Stimulated activated naive CD8-positive, alpha-beta T cell treated with anti-CD3 and anti-CD28 coated beads, Interleukin-15, amount 100 ng/mL, for 72 hours (primary cell): ENCODE results near the gene CADM2.

Experiments used
- ATAC-seq: fragments of 150-1000 bp; cut with Tn5 transposase; 2 replicates; pipeline ENCODE4 v1.10.0; 2021; ENCODE audit warnings: mild to moderate bottlenecking, moderate library complexity
- DNase-seq, 2 donors: peaks; one replicate each; pipeline ENCODE4 v3.0.0; 2021 to 2022
- H3K27ac Mint-ChIP-seq, 2 donors: one replicate each; pipeline ENCODE4 v1.8.0; 2022; ENCODE audit warnings: mild to moderate bottlenecking in 2 of 2, mixed read lengths in 2 of 2, moderate library complexity in 2 of 2
- H3K27me3 Mint-ChIP-seq: one replicate; pipeline ENCODE4 v1.8.0; 2022; ENCODE audit warnings: mixed read lengths
- H3K4me1 Mint-ChIP-seq: one replicate; pipeline ENCODE4 v1.8.0; 2022; ENCODE audit warnings: mild to moderate bottlenecking, mixed read lengths
- H3K4me3 Mint-ChIP-seq, 2 donors: one replicate each; pipeline ENCODE4 v1.8.0; 2022; ENCODE audit warnings: mild to moderate bottlenecking in 2 of 2, mixed read lengths in 2 of 2, moderate library complexity in 1 of 2
- H3K9me3 Mint-ChIP-seq, 2 donors: one replicate each; pipeline ENCODE4 v1.8.0; 2022; ENCODE audit warnings: mixed read lengths in 2 of 2

CADM2 gene

GRCh38 chr3:84968701-84969235, 10.0 kb downstream of the CADM2 start:
- Mint-ChIP-seq H3K4me1 (no peaks in the 10 kb centered on the region), H3K9me3 (no peaks in the 10 kb centered on the region), H3K27me3 (no peaks in the 10 kb centered on the region), H3K4me3 (no peak overlapping the region), H3K27ac (no peak overlapping the region)
- DNase-seq (no peak), ATAC-seq (no peak)

DNA sequence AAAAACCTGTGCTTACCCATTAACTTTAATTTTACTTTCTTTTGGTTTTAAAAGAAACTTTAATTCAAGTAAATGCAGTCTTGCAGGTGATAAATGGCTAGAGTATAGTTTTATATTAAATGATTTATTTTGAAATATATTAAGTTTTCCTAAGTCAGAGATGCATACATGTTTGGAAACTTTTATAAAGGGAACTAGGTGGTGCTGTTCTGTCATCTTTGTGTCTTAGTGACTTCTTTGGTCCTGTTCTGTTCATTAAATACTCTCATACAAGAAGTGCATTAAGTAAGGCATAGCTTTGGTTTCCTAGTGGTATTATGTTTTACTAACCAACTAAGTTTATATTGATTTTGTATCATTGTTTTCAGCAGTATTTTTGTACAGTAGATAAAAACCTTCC, 15.6 kb downstream of the CADM2 start:
- no peak overlapping the region for H3K4me3 Mint-ChIP-seq
- H3K27me3 Mint-ChIP-seq, result no peaks in the 10 kb centered on the region
- no peak overlapping the region for H3K27ac Mint-ChIP-seq
- no peaks in the 10 kb centered on the region for H3K9me3 Mint-ChIP-seq
- H3K4me1 Mint-ChIP-seq, result no peaks in the 10 kb centered on the region
- no peak for ATAC-seq
- DNase-seq, result no peak

- ATAC-seq (no peak), DNase-seq (no peak)
- no peaks in the 10 kb centered on the region for H3K27me3 Mint-ChIP-seq
- H3K4me3 Mint-ChIP-seq, result no peak overlapping the region
- H3K4me1 Mint-ChIP-seq, result no peaks in the 10 kb centered on the region
- no peak overlapping the region for H3K27ac Mint-ChIP-seq
- H3K9me3 Mint-ChIP-seq, result no peaks in the 10 kb centered on the region
These were observed 18.2 kb downstream of the CADM2 start for GRCh38 chr3:84977021-84977420.

DNA sequence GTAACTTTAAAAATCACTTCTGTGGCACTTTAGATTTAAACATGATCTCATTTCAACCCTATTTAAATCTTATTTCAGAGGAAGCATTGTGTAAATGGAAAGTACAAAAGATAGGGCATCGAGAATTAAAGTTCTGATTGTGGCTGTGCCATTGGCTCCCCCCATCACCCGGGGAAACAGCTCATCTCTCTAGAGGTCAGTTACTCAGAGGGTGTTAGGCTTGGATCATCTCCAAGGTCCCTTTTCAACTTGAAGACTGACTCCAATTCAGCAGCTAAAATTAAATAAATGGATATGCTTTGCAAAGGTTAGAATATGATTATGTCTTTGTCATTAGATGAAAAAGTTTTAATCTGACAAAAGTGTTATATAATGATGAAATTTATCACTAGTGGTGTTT, 20.1 kb downstream of the CADM2 start:
- Mint-ChIP-seq H3K4me3 (no peak overlapping the region), H3K27me3 (no peaks in the 10 kb centered on the region), H3K9me3 (no peaks in the 10 kb centered on the region), H3K4me1 (no peaks in the 10 kb centered on the region), H3K27ac (no peak overlapping the region)
- DNase-seq (no peak), ATAC-seq (no peak)

- Mint-ChIP-seq H3K4me3 (no peak overlapping the region), H3K27me3 (no peaks in the 10 kb centered on the region), H3K9me3 (no peaks in the 10 kb centered on the region), H3K4me1 (no peaks in the 10 kb centered on the region), H3K27ac (no peak overlapping the region)
- DNase-seq, result no peak
- ATAC-seq, result no peak
These were observed 21.2 kb downstream of the CADM2 start for GRCh38 chr3:84980011-84980410.

DNA sequence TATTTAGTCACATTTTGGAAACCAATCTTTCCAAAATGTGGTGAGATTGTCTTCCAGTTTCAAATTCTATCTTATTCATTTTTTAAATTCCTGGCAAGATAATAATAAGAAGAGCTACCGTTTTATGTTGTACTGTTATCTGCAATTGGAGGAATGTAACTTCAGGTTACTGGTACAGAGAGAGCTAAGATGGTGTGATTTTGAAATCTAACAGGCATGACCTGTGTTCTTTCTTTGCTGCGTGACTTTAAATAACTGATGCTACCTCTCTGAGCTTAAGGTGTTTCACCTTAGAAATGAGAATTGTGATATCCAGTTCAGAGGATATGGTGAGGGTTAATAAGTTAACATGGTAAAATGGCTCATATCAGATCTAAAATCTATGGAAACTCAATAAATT, 21.7 kb downstream of the CADM2 start:
- Mint-ChIP-seq H3K4me1 (no peaks in the 10 kb centered on the region), H3K27ac (no peak overlapping the region), H3K4me3 (no peak overlapping the region), H3K27me3 (no peaks in the 10 kb centered on the region), H3K9me3 (no peaks in the 10 kb centered on the region)
- DNase-seq (no peak), ATAC-seq (no peak)

- no peak for ATAC-seq
- no peak for DNase-seq
- H3K4me3 Mint-ChIP-seq, result no peak overlapping the region
- no peak overlapping the region for H3K27ac Mint-ChIP-seq
- H3K9me3 Mint-ChIP-seq, result no peaks in the 10 kb centered on the region
- no peaks in the 10 kb centered on the region for H3K4me1 Mint-ChIP-seq
- H3K27me3 Mint-ChIP-seq, result no peaks in the 10 kb centered on the region
These were observed 24.7 kb downstream of the CADM2 start for GRCh38 chr3:84983490-84983889.

DNA sequence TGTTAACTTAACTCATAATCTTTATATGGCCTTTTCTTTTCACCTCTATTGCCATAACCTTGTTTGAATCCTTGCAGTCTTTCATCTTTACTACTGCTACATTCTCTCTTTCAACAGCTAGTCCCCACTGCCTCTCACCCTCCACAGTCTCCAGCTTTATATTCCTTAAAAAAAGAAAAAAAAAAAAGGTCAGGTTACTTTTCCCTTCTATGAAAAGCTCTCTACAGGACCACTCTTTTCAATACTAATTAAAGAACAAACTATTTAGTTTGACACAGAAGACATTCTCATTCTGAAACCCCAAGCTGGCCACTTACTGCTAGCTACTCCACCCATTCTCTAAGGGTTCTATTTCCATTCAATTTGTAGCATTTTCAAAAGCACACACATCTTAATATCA, 25.6 kb downstream of the CADM2 start:
- no peak for DNase-seq
- no peaks in the 10 kb centered on the region for H3K9me3 Mint-ChIP-seq
- ATAC-seq, result no peak
- no peaks in the 10 kb centered on the region for H3K27me3 Mint-ChIP-seq
- H3K4me3 Mint-ChIP-seq, result no peak overlapping the region
- H3K4me1 Mint-ChIP-seq, result no peaks in the 10 kb centered on the region
- H3K27ac Mint-ChIP-seq, result no peak overlapping the region

DNA sequence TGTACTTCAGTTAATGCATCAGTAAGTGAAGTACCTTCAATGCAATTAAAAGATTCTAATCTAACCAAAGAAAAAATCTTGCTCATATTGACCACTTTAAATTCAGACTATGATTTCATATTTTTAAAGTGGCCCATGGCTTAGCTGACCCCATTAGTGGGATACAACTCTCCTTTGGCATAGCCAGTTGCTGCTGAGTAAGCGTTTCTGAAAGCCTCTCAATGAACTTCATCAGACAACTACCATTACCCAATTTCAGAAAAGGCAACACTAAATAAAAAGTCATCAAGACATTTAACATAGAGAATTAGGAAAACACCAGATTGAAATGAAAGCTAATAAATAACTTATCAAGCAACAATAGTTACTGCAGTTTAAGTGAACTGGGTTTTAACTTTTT, 27.0 kb downstream of the CADM2 start:
- DNase-seq (no peak), ATAC-seq (no peak)
- H3K4me1 Mint-ChIP-seq, result no peaks in the 10 kb centered on the region
- H3K27me3 Mint-ChIP-seq, result no peaks in the 10 kb centered on the region
- H3K4me3 Mint-ChIP-seq, result no peak overlapping the region
- H3K27ac Mint-ChIP-seq, result no peak overlapping the region
- H3K9me3 Mint-ChIP-seq, result no peaks in the 10 kb centered on the region

- ATAC-seq, result no peak
- no peak overlapping the region for H3K4me3 Mint-ChIP-seq
- no peaks in the 10 kb centered on the region for H3K27me3 Mint-ChIP-seq
- H3K9me3 Mint-ChIP-seq, result peaks cover 0 to 5% of the 10 kb centered on the region in 2 donors
- H3K27ac Mint-ChIP-seq, result no peak overlapping the region
- no peaks in the 10 kb centered on the region for H3K4me1 Mint-ChIP-seq
- no peak for DNase-seq
These were observed 29.1 kb downstream of the CADM2 start for GRCh38 chr3:84987706-84988504.

GRCh38 chr3:84989102-84989501, 30.3 kb downstream of the CADM2 start:
- Mint-ChIP-seq H3K4me3 (no peak overlapping the region), H3K4me1 (no peaks in the 10 kb centered on the region), H3K27me3 (no peaks in the 10 kb centered on the region), H3K9me3 (peaks cover 0 to 5% of the 10 kb centered on the region in 2 donors), H3K27ac (no peak overlapping the region)
- ATAC-seq (no peak), DNase-seq (no peak)

- ATAC-seq (no peak), DNase-seq (no peak)
- Mint-ChIP-seq H3K4me3 (no peak overlapping the region), H3K4me1 (no peaks in the 10 kb centered on the region), H3K9me3 (peaks cover 0 to 5% of the 10 kb centered on the region in 2 donors), H3K27ac (no peak overlapping the region), H3K27me3 (no peaks in the 10 kb centered on the region)
These were observed 32.7 kb downstream of the CADM2 start for GRCh38 chr3:84991422-84991900.

GRCh38 chr3:84993956-84994355, 35.2 kb downstream of the CADM2 start:
- Mint-ChIP-seq H3K27ac (no peak overlapping the region), H3K27me3 (no peaks in the 10 kb centered on the region), H3K4me3 (no peak overlapping the region), H3K4me1 (no peaks in the 10 kb centered on the region), H3K9me3 (peaks cover 0 to 5% of the 10 kb centered on the region in 2 donors)
- no peak for DNase-seq
- ATAC-seq, result no peak

GRCh38 chr3:84998545-84998944, 39.8 kb downstream of the CADM2 start:
- DNase-seq (no peak), ATAC-seq (no peak)
- Mint-ChIP-seq H3K9me3 (no peaks in the 10 kb centered on the region), H3K27ac (no peak overlapping the region), H3K27me3 (no peaks in the 10 kb centered on the region), H3K4me3 (no peak overlapping the region), H3K4me1 (no peaks in the 10 kb centered on the region)

DNA sequence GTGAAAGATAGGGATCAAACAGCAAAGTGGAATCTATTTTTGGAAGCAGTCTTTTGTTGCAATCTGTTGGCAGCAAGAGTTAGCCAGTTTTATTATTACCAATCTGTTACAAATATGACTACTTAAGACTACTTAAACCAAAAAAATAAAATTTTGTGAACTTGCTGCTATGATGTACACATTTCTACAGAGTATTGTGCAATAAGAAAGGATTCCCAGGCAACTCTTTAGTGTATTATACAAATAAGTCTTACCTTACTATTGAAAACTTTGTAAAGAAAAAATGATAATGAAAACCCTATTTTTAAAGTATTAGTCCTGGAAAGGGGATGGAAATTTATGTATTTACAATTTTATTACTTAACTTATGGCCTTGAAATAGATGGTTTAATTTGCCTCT, 44.7 kb downstream of the CADM2 start:
- Mint-ChIP-seq H3K27ac (no peak overlapping the region), H3K4me3 (no peak overlapping the region)

DNA sequence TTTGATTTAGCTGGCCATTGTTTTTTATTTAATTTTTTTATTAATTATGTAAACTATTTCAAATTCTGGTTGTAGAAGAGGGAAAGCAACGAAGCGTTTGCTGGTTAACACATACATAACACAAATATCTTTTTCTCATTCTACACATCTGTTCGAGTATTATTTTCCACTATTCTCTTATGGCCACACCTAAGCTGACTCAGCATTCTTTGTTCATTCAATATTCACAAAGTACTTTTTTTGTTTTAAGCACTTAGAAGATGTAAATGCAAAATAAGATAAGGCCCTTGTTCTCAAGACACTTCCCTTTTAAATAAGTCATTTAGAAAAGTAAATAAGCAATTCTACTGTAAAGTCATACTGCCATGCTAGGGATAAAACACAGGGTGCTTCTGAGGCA, 45.4 kb downstream of the CADM2 start:
- Mint-ChIP-seq H3K4me1 (no peaks in the 10 kb centered on the region), H3K27ac (no peak overlapping the region), H3K27me3 (no peaks in the 10 kb centered on the region), H3K9me3 (no peaks in the 10 kb centered on the region), H3K4me3 (no peak overlapping the region)
- no peak for ATAC-seq
- no peak for DNase-seq

More for the DNA sequence above, 44.7 kb downstream of the CADM2 start:
- H3K27me3 Mint-ChIP-seq, result no peaks in the 10 kb centered on the region
- DNase-seq, result no peak
- no peaks in the 10 kb centered on the region for H3K4me1 Mint-ChIP-seq
- no peak for ATAC-seq
- no peaks in the 10 kb centered on the region for H3K9me3 Mint-ChIP-seq

DNA sequence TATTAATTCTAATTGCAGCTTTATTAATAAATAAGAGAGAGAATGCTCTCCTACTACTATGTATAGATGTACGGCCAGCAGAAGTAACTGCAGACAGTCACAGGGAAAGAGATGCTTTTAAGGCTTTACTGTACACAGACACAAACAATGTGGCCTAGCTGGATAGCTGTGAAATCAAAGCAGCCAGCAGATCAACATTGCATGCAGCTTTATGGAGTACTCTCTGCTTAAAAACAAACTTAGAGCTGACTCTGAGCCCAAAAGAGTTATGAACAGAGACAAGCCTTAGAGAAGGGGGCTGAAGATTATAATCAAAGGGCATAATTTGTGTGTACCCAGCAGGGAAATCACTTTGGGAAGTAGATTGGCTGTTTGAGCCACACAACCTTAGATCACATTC, 47.2 kb downstream of the CADM2 start:
- Mint-ChIP-seq H3K27me3 (no peaks in the 10 kb centered on the region), H3K9me3 (no peaks in the 10 kb centered on the region), H3K4me3 (no peak overlapping the region), H3K4me1 (no peaks in the 10 kb centered on the region), H3K27ac (no peak overlapping the region)
- no peak for ATAC-seq
- DNase-seq, result no peak
